Suprapubic skin (tissue), 4 donors: Measurements from ENCODE around the gene TRPM2. TPM values are rescaled to one million over a fixed set of nuclear protein-coding genes. Genes with fewer than 3 reads are reported as not detected.

Experiments used
- DNase-seq, 2 donors: peaks; one replicate each; pipeline ENCODE4 v3.0.0-alpha.2; 2019; ENCODE audit warnings: low spot score in 2 of 2
- H3K27ac ChIP-seq: fragments of 200-600 bp; sonication (generic); one replicate; pipeline ENCODE4 v1.5.1; 2019
- H3K27me3 ChIP-seq: fragments of 200-600 bp; sonication (generic); one replicate; pipeline ENCODE4 v1.5.1; 2019
- H3K36me3 ChIP-seq: fragments of 200-600 bp; sonication (generic); one replicate; pipeline ENCODE4 v1.5.1; 2019
- H3K4me1 ChIP-seq: fragments of 200-600 bp; sonication (generic); one replicate; pipeline ENCODE4 v1.5.1; 2019
- H3K4me3 ChIP-seq: fragments of 200-600 bp; sonication (generic); one replicate; pipeline ENCODE4 v1.5.1; 2019; ENCODE audit warnings: mild to moderate bottlenecking
- H3K9me3 ChIP-seq: fragments of 200-600 bp; sonication (generic); one replicate; pipeline ENCODE4 v1.5.1; 2019
- CTCF ChIP-seq, 2 donors: fragments of 200-600 bp in 1 of 2; fragments of 450-650 bp in 1 of 2; sonication (generic) in 1 of 2; IDR thresholded peaks; one replicate each; pipeline ENCODE4 v1.5.1; 2016 to 2019; ENCODE audit warnings: antibody characterized with exemption in 2 of 2, mild to moderate bottlenecking in 1 of 2, moderate library complexity in 1 of 2
- EP300 ChIP-seq: sonication (generic); formaldehyde crosslinking; IDR thresholded peaks from one replicate; pipeline ENCODE4 v1.6.1; 2017; ENCODE audit warnings: antibody characterized with exemption
- POLR2A ChIP-seq, 2 donors: fragments of 450-650 bp; IDR thresholded peaks; one replicate each; pipeline ENCODE4 v1.6.1; 2017; ENCODE audit warnings: antibody characterized with exemption in 2 of 2, mild to moderate bottlenecking in 2 of 2, moderate library complexity in 2 of 2
- POLR2AphosphoS5 ChIP-seq, 3 donors: sonication (generic); formaldehyde crosslinking; IDR thresholded peaks; one replicate each; pipeline ENCODE4 v1.6.1; 2017; ENCODE audit warnings: antibody characterized with exemption in 3 of 3
- WGBS: methylation state at CpG from one replicate; pipeline ENCODE4 v1.1.5; 2018; 5-methylcytosine and 5-hydroxymethylcytosine counted together
- total RNA-seq, 4 donors: library from RNA; depleted of rRNA; stranded (reverse); fragments of >200 nt; gene quantifications; one replicate each; pipeline ENCODE4 v1.1.0, GENCODE V29; 2016

TRPM2 gene
- total RNA-seq, 4 donors from 2014 or later, result 2.5 to 4.2 (median 3.2) TPM

DNA sequence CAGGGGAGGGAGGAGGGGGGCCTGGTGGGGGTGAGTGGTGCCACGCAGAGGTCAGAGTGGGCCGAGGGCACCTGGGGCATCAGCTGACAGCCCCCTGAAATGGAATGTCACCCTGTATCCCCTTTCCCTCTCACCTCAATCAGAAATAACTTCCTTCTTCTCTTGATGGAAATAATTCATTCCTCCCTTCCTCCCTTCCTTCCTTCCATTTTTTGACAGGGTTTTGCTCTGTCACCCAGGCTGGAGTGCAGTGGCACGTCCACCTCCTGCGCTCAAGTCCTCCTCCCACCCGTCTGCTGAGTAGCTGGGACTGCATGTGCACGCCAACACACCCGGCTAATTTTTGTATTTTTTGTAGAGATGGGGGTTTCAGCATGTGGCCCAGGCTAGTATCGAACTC lies 53.5 kb downstream of the TRPM2 start:
- 85% methylated on average over 8 of the region's 8 CpGs for WGBS

DNA sequence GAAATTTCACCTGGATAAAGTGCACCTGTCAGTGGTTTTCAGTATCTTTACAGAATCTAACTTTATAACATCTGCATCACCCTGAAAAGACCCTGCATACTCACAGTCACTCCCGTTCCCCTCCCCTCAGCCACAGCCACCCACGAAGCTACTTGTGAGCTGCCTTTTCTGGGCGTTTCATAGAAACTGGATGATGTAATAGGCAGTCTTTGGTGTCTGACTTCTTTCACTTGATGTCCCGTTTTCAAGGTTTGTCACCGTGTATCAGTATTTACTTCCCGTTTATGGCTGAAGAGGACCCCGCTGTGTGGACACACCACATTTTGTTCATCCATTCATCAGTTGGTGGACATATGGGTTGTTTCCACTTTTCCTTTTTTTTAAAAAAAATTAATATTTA lies 54.1 kb downstream of the TRPM2 start:
- no peaks in the 10 kb centered on the region for H3K9me3 ChIP-seq
- H3K27ac ChIP-seq, result no peak overlapping the region
- H3K4me1 ChIP-seq, result no peaks in the 10 kb centered on the region
- WGBS, result 56% methylated on average over 7 of the region's 7 CpGs
- H3K36me3 ChIP-seq, result no peaks in the 10 kb centered on the region
- H3K27me3 ChIP-seq, result no peaks in the 10 kb centered on the region
- DNase-seq, result peak in 1 of 2 donors; percentile 8
- TF ChIP-seq POLR2A (IDR thresholded peaks at IDR 0.05) (no peak), EP300 (no peak), CTCF (IDR thresholded peaks at IDR 0.05) (no peak), POLR2AphosphoS5 (IDR thresholded peaks at IDR 0.05) (no peak)
- no peak overlapping the region for H3K4me3 ChIP-seq

More for the DNA sequence above, 53.5 kb downstream of the TRPM2 start:
- Histone ChIP-seq H3K27ac (no peak overlapping the region), H3K4me3 (no peak overlapping the region), H3K4me1 (no peaks in the 10 kb centered on the region), H3K9me3 (no peaks in the 10 kb centered on the region), H3K36me3 (no peaks in the 10 kb centered on the region), H3K27me3 (no peaks in the 10 kb centered on the region)
- no peak for DNase-seq
- TF ChIP-seq POLR2AphosphoS5 (IDR thresholded peaks at IDR 0.05), result no peak
- TF ChIP-seq EP300, result no peak
- no peak for TF ChIP-seq POLR2A (IDR thresholded peaks at IDR 0.05)
- no peak for TF ChIP-seq CTCF (IDR thresholded peaks at IDR 0.05)

- no peak for TF ChIP-seq POLR2AphosphoS5 (IDR thresholded peaks at IDR 0.05)
- TF ChIP-seq POLR2A (IDR thresholded peaks at IDR 0.05), result no peak
- TF ChIP-seq CTCF (IDR thresholded peaks at IDR 0.05), result no peak
- no peak for TF ChIP-seq EP300
- whole genome bisulfite sequencing, result 92% methylated on average over 15 of the region's 15 CpGs
- Histone ChIP-seq H3K27me3 (no peaks in the 10 kb centered on the region), H3K36me3 (no peaks in the 10 kb centered on the region), H3K4me1 (no peaks in the 10 kb centered on the region), H3K9me3 (no peaks in the 10 kb centered on the region), H3K27ac (no peak overlapping the region), H3K4me3 (no peak overlapping the region)
- no peak for DNase-seq
Observed at GRCh38 chr21:44408226-44408625, 54.8 kb downstream of the TRPM2 start.

DNA sequence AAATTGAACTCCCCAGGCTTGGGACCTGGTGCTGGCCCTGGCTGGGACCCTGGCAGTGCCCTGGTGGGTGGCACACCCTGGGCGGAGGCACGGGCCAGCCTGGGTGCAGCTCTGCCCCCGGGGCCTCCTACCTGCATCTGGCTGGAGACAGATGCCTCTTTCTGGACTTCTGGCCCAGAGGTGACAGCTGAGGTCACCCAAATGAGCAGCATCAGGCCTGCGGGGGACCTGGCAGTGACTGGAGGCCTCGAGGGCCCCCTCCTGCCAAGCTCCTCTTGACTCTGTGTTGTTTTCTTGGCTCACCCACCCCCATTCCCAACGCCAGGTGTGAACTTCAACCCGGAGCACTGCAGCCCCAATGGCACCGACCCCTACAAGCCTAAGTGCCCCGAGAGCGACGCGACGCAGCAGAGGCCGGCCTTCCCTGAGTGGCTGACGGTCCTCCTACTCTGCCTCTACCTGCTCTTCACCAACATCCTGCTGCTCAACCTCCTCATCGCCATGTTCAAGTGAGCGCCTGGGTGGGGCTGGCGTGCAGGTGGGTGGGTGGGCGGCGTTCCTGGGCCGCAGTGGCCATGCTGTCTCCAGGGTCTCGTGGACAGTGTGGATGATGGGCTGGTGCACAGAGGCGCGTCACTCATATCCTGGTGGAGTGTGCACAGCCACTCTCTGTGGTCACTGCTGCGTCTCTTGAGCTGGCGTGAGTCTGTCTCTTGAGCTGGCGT lies 60.3 kb downstream of the TRPM2 start:
- peak; percentile 46 to 63 for DNase-seq
- WGBS, result 97% methylated on average over 20 of the region's 27 CpGs
- H3K27ac ChIP-seq, result no peak overlapping the region
- H3K36me3 ChIP-seq, result no peaks in the 10 kb centered on the region
- H3K9me3 ChIP-seq, result no peaks in the 10 kb centered on the region
- peaks cover 30% of the 10 kb centered on the region for H3K27me3 ChIP-seq
- H3K4me3 ChIP-seq, result no peak overlapping the region
- H3K4me1 ChIP-seq, result no peaks in the 10 kb centered on the region
- TF ChIP-seq EP300 (no peak), POLR2A (IDR thresholded peaks at IDR 0.05) (no peak), POLR2AphosphoS5 (IDR thresholded peaks at IDR 0.05) (no peak), CTCF (IDR thresholded peaks at IDR 0.05) (no peak)

GRCh38 chr21:44414291-44415072 lies 61.1 kb downstream of the TRPM2 start:
- DNase-seq, result peak; percentile 33 to 61
- H3K4me1 ChIP-seq, result no peaks in the 10 kb centered on the region
- no peaks in the 10 kb centered on the region for H3K36me3 ChIP-seq
- H3K4me3 ChIP-seq, result no peak overlapping the region
- H3K27me3 ChIP-seq, result peaks cover 30% of the 10 kb centered on the region
- TF ChIP-seq POLR2AphosphoS5 (IDR thresholded peaks at IDR 0.05) (no peak), CTCF (IDR thresholded peaks at IDR 0.05) (no peak)
- 79% methylated on average over 17 of the region's 30 CpGs for WGBS
- no peaks in the 10 kb centered on the region for H3K9me3 ChIP-seq
- H3K27ac ChIP-seq, result no peak overlapping the region
